ENCODE results near the gene MAS1L.

GRCh38 chr6:29494131-29494530 lies 6.4 kb upstream of the MAS1L start:
- TF ChIP-seq CTCF (IDR thresholded peaks at IDR 0.05; ENCODE audit: low read depth, low read length, poor library complexity, severe bottlenecking) (no peak), EZH2phosphoT487 (IDR thresholded peaks at IDR 0.05; ENCODE audit: borderline replicate concordance, low read length) (no peak)
